Cardiac fibroblast (primary cell): ENCODE data around the gene DNAH6.

Experiments
- DNase-seq, 2 donors: peaks; one replicate each; pipeline versions ENCODE4 v3.0.0 to v3.0.0-alpha.2; 2010; ENCODE audit warnings: low read depth in 2 of 2
- H3K4me3 ChIP-seq, 2 donors: replicated peaks in 1 of 2; 1 replicate in 1 of 2; 2 replicates in 1 of 2; pipeline ENCODE4 v1.5.1; 2011; ENCODE audit warnings: low read depth in 2 of 2, low read length in 2 of 2, mild to moderate bottlenecking in 2 of 2, moderate library complexity in 1 of 2
- TF ChIP-seq, protein P1 (sequence below): IDR thresholded peaks from one replicate; pipeline ENCODE4 v1.5.1; 2011; ENCODE audit warnings: low read depth, mild to moderate bottlenecking, low read length, inconsistent platforms

The DNAH6 gene

DNA sequence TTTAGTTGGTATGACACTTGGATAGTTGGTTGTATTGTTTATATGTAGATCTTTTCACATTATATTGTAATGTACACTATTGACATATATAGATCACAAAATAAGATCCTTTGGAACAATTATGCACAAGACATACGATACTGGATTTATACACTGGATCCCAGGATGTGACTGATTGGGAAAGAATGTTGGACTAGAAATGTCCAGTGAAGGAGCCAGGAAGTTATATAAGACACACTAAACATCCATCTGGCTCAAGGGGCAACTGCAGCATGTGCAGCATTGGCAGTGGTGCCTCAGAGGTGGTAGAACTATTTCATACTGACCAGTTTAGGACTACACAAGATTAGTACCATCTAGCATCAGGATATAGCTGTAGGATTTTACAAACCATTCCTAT is 259.7 kb downstream of the DNAH6 start:
- no peak for DNase-seq
- no peak overlapping the region for H3K4me3 ChIP-seq
- TF ChIP-seq, protein P1, sequence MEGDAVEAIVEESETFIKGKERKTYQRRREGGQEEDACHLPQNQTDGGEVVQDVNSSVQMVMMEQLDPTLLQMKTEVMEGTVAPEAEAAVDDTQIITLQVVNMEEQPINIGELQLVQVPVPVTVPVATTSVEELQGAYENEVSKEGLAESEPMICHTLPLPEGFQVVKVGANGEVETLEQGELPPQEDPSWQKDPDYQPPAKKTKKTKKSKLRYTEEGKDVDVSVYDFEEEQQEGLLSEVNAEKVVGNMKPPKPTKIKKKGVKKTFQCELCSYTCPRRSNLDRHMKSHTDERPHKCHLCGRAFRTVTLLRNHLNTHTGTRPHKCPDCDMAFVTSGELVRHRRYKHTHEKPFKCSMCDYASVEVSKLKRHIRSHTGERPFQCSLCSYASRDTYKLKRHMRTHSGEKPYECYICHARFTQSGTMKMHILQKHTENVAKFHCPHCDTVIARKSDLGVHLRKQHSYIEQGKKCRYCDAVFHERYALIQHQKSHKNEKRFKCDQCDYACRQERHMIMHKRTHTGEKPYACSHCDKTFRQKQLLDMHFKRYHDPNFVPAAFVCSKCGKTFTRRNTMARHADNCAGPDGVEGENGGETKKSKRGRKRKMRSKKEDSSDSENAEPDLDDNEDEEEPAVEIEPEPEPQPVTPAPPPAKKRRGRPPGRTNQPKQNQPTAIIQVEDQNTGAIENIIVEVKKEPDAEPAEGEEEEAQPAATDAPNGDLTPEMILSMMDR = no peak

DNA sequence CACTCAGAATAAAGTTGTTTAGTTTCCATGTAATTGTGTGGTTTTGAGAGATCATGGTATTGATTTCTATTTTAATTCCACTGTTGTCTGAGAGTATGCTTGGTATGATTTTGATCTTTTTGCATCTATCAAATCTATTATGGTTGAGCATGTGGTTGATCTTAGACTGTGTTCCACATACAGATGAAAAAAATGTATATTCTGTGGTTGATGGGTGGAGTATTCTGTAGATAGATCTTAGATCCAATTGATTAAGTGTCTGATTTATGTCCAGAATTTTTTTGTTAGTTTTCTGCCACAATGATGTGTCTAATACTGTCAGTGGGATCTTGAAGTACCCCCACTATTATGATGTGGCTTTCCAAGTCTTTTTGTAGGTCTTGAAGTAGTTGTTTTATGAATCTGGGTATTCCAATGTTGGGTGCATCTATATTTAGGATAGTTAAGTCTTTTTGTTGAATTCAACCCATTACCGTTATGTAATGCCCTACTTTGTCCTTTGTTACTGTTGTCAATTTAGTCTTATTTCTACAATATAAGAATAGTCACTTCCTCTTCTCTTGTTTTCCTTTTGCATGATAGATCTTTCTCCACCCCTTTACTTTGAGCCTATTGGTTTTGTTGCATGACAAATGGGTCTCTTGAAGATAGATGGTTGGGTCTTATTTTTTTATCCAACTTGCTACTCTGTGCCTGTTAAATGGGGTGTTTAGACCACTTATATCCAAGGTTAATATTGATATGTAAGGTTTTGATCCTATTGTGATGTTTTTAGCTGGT is 262.8 kb downstream of the DNAH6 start:
- no peak overlapping the region for H3K4me3 ChIP-seq
- no peak for DNase-seq
- TF ChIP-seq, protein P1 = no peak

DNA sequence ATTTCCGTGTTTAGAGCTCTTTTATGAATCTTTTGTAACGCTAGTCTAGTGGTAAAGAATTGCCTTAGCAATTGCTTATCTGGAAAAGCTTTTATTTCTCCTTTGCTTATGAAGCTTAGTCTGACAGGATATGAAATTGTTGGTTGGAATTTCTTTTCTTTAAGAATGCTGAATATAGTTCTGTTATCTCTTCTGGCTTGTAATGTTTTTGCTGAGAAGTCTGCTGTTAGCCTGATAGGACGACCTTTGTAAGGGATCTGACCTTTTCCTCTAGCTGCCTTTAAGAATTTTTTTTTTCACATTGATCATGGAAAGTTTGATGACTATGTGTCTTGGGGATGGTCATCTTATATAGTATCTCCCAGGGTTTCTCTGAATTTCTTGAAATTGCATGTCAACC is 263.5 kb downstream of the DNAH6 start:
- DNase-seq = no peak
- TF ChIP-seq, protein P1 = no peak
- H3K4me3 ChIP-seq = no peak overlapping the region

DNA sequence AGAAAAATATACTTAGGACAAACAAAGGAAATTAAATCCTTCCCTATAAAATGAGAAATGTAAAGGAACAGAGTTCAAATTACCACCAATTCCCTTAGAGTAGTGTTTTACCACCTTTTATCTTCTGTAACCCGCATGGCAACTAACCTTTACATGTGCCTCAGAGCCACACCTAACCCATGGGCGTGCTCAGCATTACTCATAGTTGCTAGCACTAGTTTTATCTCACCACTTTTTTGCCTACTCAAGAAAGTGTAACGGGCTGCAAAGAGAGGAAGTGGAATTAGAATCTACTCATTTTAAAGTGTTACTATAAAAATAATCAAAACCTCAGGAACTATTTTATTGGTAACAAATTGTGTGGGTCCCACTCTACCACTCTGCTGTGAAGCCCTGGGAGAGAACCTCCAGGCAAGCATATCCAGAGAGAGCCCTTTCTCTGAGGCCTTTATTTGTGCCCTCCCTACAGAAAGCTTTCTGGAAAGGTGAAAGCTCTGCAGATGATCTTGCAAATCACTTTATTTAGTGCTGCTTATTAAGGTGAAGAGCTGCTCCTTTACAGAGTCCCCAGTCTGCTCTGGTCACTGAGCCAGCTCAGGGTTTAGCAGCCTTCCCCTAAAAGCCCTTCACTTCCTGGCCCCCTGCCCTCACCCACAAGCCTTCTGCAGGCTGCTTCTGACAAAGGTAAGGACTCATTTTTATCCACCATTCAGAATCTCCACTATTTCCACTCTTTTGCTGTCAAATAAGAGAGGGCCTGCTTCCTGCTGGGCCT is 265.8 kb downstream of the DNAH6 start:
- TF ChIP-seq, protein P1 = no peak
- peak in 1 of 2 donors; percentile 7 for DNase-seq
- no peak overlapping the region for H3K4me3 ChIP-seq

DNA sequence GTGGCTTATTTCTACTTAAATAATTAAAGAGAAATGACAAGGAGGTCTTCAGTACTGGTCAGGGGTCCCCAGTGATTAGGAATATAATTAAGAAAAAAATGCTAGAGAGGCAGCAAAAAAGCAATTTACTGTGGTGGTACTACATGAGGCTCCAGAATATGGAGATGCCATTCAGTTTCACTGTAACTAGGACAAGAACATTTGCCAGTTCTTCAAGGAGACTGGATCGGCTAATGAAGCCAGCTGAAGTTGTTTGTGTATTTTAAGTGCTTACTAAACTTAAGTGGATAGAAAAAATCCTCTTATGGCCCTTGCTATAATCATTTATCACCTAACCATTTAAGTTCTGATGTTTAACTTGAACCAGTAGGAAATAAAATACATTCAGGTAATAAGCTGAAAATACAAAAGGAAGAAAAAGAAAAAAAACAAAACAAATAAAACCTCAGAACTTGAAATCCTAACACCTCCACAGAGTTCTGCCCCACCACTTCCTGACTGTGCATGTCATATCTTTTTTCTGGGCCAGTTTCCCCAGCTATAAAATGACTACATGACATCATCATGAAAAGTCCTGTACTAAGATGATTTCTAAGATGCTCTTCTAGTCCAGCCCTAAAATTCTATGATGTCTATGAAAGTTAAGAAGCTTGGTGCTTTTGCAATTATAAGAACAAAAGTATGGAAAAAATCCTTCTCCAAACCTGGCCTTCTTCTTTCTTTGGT is 266.6 kb downstream of the DNAH6 start:
- TF ChIP-seq, protein P1 = no peak
- no peak for DNase-seq
- H3K4me3 ChIP-seq = no peak overlapping the region

DNA sequence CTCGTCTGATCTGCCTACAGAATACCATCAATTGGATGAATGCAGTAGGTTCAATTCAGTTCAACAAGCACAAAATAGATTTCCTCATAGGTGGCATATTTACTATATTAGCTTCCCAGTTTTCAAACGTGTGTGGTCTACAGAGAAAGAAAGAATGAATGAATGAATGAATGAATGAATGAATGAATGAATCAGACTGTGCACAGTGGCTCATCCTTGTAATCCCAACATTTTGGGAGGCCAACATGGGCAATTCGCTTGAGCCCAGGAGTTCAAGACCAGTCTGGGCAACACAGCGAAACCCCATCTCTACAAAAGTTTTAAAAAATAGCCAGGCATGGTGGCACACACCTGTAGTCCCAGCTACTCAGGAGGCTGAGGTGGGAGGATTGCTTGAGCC is 269.7 kb downstream of the DNAH6 start:
- TF ChIP-seq, protein P1 = no peak
- no peak overlapping the region for H3K4me3 ChIP-seq
- no peak for DNase-seq
